Adrenal gland (tissue), 5 donors: Measurements from ENCODE around the gene MMAB.

Experiments used
- POLR2A ChIP-seq, 2 donors: fragments of 450-650 bp; IDR thresholded peaks; one replicate each; pipeline ENCODE4 v1.6.1; 2017; ENCODE audit warnings: antibody characterized with exemption in 2 of 2, mild to moderate bottlenecking in 2 of 2, moderate library complexity in 1 of 2
- TF ChIP-seq, protein P1 (sequence below), 6 experiments: fragments of 450-650 bp in 4 of 6; fragments of 200-600 bp in 2 of 6; sonication (generic) in 1 of 6; IDR thresholded peaks; 1 replicate in 5 of 6; 2 replicates in 1 of 6; pipeline versions ENCODE4 v1.5.1 to v1.8.0; 2016 to 2021; ENCODE audit warnings: antibody characterized with exemption in 6 of 6, mild to moderate bottlenecking in 2 of 6, moderate library complexity in 1 of 6
- donor health status: DM: no; HTN: no; CAD: no.

- TF ChIP-seq, protein P1, sequence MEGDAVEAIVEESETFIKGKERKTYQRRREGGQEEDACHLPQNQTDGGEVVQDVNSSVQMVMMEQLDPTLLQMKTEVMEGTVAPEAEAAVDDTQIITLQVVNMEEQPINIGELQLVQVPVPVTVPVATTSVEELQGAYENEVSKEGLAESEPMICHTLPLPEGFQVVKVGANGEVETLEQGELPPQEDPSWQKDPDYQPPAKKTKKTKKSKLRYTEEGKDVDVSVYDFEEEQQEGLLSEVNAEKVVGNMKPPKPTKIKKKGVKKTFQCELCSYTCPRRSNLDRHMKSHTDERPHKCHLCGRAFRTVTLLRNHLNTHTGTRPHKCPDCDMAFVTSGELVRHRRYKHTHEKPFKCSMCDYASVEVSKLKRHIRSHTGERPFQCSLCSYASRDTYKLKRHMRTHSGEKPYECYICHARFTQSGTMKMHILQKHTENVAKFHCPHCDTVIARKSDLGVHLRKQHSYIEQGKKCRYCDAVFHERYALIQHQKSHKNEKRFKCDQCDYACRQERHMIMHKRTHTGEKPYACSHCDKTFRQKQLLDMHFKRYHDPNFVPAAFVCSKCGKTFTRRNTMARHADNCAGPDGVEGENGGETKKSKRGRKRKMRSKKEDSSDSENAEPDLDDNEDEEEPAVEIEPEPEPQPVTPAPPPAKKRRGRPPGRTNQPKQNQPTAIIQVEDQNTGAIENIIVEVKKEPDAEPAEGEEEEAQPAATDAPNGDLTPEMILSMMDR (IDR thresholded peaks at IDR 0.05), result no peak
- no peak for TF ChIP-seq POLR2A (IDR thresholded peaks at IDR 0.05)
Measured at GRCh38 chr12:109519787-109520186, 53.5 kb downstream of the MMAB start.
